GM12801 (cell line): ENCODE results near the gene ATP6V1B1.

Experiments used
- CTCF ChIP-seq: IDR thresholded peaks from one replicate; pipeline ENCODE4 v1.5.1; 2011; ENCODE audit warnings: control low read depth; ENCODE audit not compliant: insufficient read length; ENCODE audit errors: extremely low read depth

Gene ATP6V1B1

GRCh38 chr2:71008342-71008741, 72.6 kb downstream of the ATP6V1B1 start:
- no peak for TF ChIP-seq CTCF
